ENCODE measurements around the gene MEGF6. TPM values are rescaled to one million over a fixed set of nuclear protein-coding genes. Genes with fewer than 3 reads are reported as not detected.

MEGF6 gene
- polyA plus RNA-seq, 1 donor (not counting 4 experiments of a cell fraction or from before 2014, with no cell fraction given), result 0.24 TPM

- dilution Hi-C loops (cut with MboI; ENCODE audit: extremely low pct_ligation_motif_present, low sequenced_read_pairs), result loop anchor here (25.0 kb wide), 1 partner anchor 92 kb away; the partner anchor contains the start of gene TPRG1L
- DNase-seq (ENCODE audit: low read depth, low spot score) (no peak), FAIRE-seq (no peak)
- Histone ChIP-seq H3K27ac (ENCODE audit: control insufficient read depth, insufficient read depth, low read length) (no peak overlapping the region), H2AFZ (ENCODE audit: control insufficient read depth, low read length) (no peak overlapping the region), H3K9me3 (ENCODE audit: control insufficient read depth, low read depth, low read length) (no peaks in the 10 kb centered on the region), H3K36me3 (ENCODE audit: control insufficient read depth in 2 of 2, extremely low read depth in 1 of 2, insufficient read depth in 2 of 2, low read length in 2 of 2) (no peaks in the 10 kb centered on the region), H3K9ac (ENCODE audit: control insufficient read depth, extremely low read depth, insufficient read depth, low read length) (no peak overlapping the region), H3K4me1 (ENCODE audit: control insufficient read depth, extremely low read depth, insufficient read depth, low read length) (peaks cover 9% of the 10 kb centered on the region), H3K79me2 (ENCODE audit: control insufficient read depth, insufficient read depth, low read length) (no peaks in the 10 kb centered on the region), H3K4me3 (ENCODE audit: control insufficient read depth in 2 of 3, extremely low read depth in 1 of 3, insufficient read depth in 2 of 3, low read depth in 1 of 3, low read length in 3 of 3) (no peak overlapping the region), H3K9me1 (ENCODE audit: control insufficient read depth, extremely low read depth, insufficient read depth, low read length) (no peaks in the 10 kb centered on the region), H3K27me3 (ENCODE audit: control insufficient read depth, extremely low read depth, insufficient read depth, low read length) (peaks cover 13% of the 10 kb centered on the region), H4K20me1 (ENCODE audit: control insufficient read depth, extremely low read depth, insufficient read depth, low read length) (no peaks in the 10 kb centered on the region), H3K4me2 (ENCODE audit: control insufficient read depth, extremely low read depth, insufficient read depth, low read depth, low read length) (no peak overlapping the region)
- TF ChIP-seq CTCF (optimal IDR thresholded peaks at IDR 0.05 in 1 of 3, IDR thresholded peaks at IDR 0.05 in 1 of 3, conservative IDR thresholded peaks at IDR 0.05 in 1 of 3; ENCODE audit: extremely low read depth in 1 of 3, insufficient read depth in 2 of 3, low read length in 3 of 3) (no peak), EZH2 (IDR thresholded peaks at IDR 0.05; ENCODE audit: low read length) (no peak)
Measured at GRCh38 chr1:3545363-3546047, 65.8 kb downstream of the MEGF6 start.

- Histone ChIP-seq H3K4me2 (ENCODE audit: control insufficient read depth, extremely low read depth, insufficient read depth, low read depth, low read length) (no peak overlapping the region), H3K36me3 (ENCODE audit: control insufficient read depth in 2 of 2, extremely low read depth in 1 of 2, insufficient read depth in 2 of 2, low read length in 2 of 2) (no peaks in the 10 kb centered on the region), H3K79me2 (ENCODE audit: control insufficient read depth, insufficient read depth, low read length) (no peaks in the 10 kb centered on the region), H3K4me3 (ENCODE audit: control insufficient read depth in 2 of 3, extremely low read depth in 1 of 3, insufficient read depth in 2 of 3, low read depth in 1 of 3, low read length in 3 of 3) (no peak overlapping the region), H3K4me1 (ENCODE audit: control insufficient read depth, extremely low read depth, insufficient read depth, low read length) (peaks cover 18% of the 10 kb centered on the region), H3K9me3 (ENCODE audit: control insufficient read depth, low read depth, low read length) (no peaks in the 10 kb centered on the region), H3K27ac (ENCODE audit: control insufficient read depth, insufficient read depth, low read length) (no peak overlapping the region), H3K27me3 (ENCODE audit: control insufficient read depth, extremely low read depth, insufficient read depth, low read length) (peaks cover 7% of the 10 kb centered on the region), H3K9me1 (ENCODE audit: control insufficient read depth, extremely low read depth, insufficient read depth, low read length) (no peaks in the 10 kb centered on the region), H2AFZ (ENCODE audit: control insufficient read depth, low read length) (no peak overlapping the region), H3K9ac (ENCODE audit: control insufficient read depth, extremely low read depth, insufficient read depth, low read length) (no peak overlapping the region), H4K20me1 (ENCODE audit: control insufficient read depth, extremely low read depth, insufficient read depth, low read length) (no peaks in the 10 kb centered on the region)
- no peak for DNase-seq (ENCODE audit: low read depth, low spot score)
- dilution Hi-C loops (cut with MboI; ENCODE audit: extremely low pct_ligation_motif_present, low sequenced_read_pairs), result loop anchor here (25.0 kb wide), 1 partner anchor 93 kb away; the partner anchor contains the start of gene TPRG1L
- TF ChIP-seq EZH2 (IDR thresholded peaks at IDR 0.05; ENCODE audit: low read length), result no peak
- no peak for TF ChIP-seq CTCF (optimal IDR thresholded peaks at IDR 0.05 in 1 of 3, IDR thresholded peaks at IDR 0.05 in 1 of 3, conservative IDR thresholded peaks at IDR 0.05 in 1 of 3; ENCODE audit: extremely low read depth in 1 of 3, insufficient read depth in 2 of 3, low read length in 3 of 3)
- FAIRE-seq, result no peak
Measured at GRCh38 chr1:3544040-3544977, 67.0 kb downstream of the MEGF6 start.
